Activated T-cell treated with anti-CD3 and anti-CD28 coated beads for 1 hour (primary cell): ENCODE results near the gene PEX26.
"Not testable (repeated sequence)": the region's sequence is repeated elsewhere in the genome, so short reads cannot be mapped to it uniquely, and the experiment has no call there.

Experiments
- DNase-seq: peaks from one replicate; pipeline ENCODE4 v3.0.0-alpha.2; 2020; ENCODE audit warnings: low read depth

PEX26 gene

GRCh38 chr22:18056807-18057474 lies 20.8 kb upstream of the PEX26 start:
- DNase-seq = no peak

GRCh38 chr22:18057568-18058209 lies 20.1 kb upstream of the PEX26 start:
- no peak for DNase-seq

GRCh38 chr22:18058371-18059093 lies 19.3 kb upstream of the PEX26 start:
- no peak for DNase-seq

- no peak for DNase-seq
Observed at GRCh38 chr22:18059094-18059417, 18.7 kb upstream of the PEX26 start.

GRCh38 chr22:18059473-18059872 lies 18.3 kb upstream of the PEX26 start:
- no peak for DNase-seq

- DNase-seq = no peak
Observed at GRCh38 chr22:18059991-18060390, 17.8 kb upstream of the PEX26 start.

- no peak for DNase-seq
Observed at GRCh38 chr22:18060646-18061620, 16.9 kb upstream of the PEX26 start.

- DNase-seq = no peak
Observed at GRCh38 chr22:18062421-18062820, 15.4 kb upstream of the PEX26 start.

GRCh38 chr22:18063306-18063705 lies 14.5 kb upstream of the PEX26 start:
- no peak for DNase-seq

- DNase-seq = not testable (repeated sequence)
Observed at GRCh38 chr22:18063715-18064114, 14.1 kb upstream of the PEX26 start.

- no peak for DNase-seq
Observed at GRCh38 chr22:18064636-18065035, 13.2 kb upstream of the PEX26 start.

GRCh38 chr22:18065256-18065655 lies 12.5 kb upstream of the PEX26 start:
- DNase-seq = no peak

GRCh38 chr22:18066181-18066859 lies 11.5 kb upstream of the PEX26 start:
- DNase-seq = no peak

GRCh38 chr22:18067121-18067520 lies 10.7 kb upstream of the PEX26 start:
- no peak for DNase-seq

- DNase-seq = no peak
Observed at GRCh38 chr22:18067548-18068341, 10.0 kb upstream of the PEX26 start.

- DNase-seq = no peak
Observed at GRCh38 chr22:18068381-18068988, 9.3 kb upstream of the PEX26 start.

GRCh38 chr22:18069041-18069440 lies 8.7 kb upstream of the PEX26 start:
- DNase-seq = no peak

- DNase-seq = no peak
Observed at GRCh38 chr22:18070041-18070440, 7.7 kb upstream of the PEX26 start.

- DNase-seq = no peak
Observed at GRCh38 chr22:18070556-18071306, 7.1 kb upstream of the PEX26 start.
